LHCN-M2 (cell line): ENCODE results near the gene TEAD1. TPM values are rescaled to one million over a fixed set of nuclear protein-coding genes. Genes with fewer than 3 reads are reported as not detected.

ENCODE experiments used
- DNase-seq: peaks from one replicate; pipeline ENCODE4 v3.0.0-alpha.2; 2012; ENCODE audit warnings: low read depth
- polyA plus RNA-seq: library from polyadenylated mRNA; unstranded; fragments of >200 nt; gene quantifications from one replicate; pipeline ENCODE4 v1.2.1, GENCODE V29; 2012; ENCODE audit warnings: missing spikeins
- total RNA-seq: library from RNA; depleted of rRNA; stranded (reverse); fragments of >200 nt; gene quantifications from 2 replicates; pipeline ENCODE4 v1.2.3, GENCODE V29; 2014; rRNA removed

The TEAD1 gene
- total RNA-seq = 96.7 and 105 TPM in 2 replicates
- polyA plus RNA-seq = 43.8 TPM

DNA sequence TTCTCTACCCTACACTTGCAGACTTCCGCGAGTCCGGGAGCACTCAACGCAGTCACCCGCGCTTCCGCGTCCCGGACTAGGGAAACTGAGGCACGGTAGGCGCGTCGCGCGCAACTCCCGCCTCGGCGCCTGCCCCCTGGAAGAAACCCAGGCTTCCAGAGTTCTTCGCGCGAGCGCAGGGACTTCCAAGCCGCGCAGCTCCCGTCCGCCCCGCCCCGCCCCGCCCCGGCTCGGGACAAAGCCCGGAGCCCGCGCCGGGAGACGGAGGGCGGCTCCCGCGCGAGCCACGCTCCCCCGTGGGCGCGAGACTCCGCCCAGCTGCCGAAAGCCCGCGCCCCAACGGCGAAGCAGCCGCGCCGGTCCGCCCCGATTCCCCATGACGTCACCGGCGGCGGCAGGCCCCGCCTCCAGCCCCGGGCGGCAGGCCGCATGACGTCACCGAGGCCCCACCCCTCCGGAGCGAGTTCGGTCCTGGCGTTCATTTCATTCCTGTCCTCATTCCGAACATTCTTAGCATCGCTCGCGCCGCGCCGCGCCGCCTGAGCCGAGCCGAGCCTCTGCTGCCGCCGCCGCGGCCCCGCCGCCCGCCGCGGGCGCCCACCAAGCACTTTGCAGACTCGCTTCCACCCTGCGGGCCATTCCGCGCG, at the start of gene TEAD1:
Gene TEAD1 (plus strand): TSS at position 498 of the 647 bp plus-strand sequence.
- DNase-seq = peak; percentile 94

DNA sequence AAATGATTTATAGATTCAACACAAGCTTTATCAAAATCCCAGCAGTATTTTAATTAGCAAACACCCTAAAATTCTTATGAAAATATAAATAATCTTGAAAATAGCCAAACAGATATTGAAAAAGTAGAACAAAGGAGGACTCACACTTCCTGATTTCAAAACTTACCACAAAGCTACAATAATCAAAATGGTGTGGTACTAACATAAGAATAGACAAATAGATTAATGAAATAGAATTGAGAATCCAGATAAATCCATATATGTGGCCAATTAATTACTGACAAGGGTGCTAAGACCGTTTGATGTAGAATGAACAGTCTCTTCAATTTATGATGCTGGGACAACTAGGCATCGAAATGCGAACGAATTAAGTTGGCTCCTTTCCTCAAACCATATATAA, 49.6 kb upstream of the TEAD1 start:
- DNase-seq = no peak

DNA sequence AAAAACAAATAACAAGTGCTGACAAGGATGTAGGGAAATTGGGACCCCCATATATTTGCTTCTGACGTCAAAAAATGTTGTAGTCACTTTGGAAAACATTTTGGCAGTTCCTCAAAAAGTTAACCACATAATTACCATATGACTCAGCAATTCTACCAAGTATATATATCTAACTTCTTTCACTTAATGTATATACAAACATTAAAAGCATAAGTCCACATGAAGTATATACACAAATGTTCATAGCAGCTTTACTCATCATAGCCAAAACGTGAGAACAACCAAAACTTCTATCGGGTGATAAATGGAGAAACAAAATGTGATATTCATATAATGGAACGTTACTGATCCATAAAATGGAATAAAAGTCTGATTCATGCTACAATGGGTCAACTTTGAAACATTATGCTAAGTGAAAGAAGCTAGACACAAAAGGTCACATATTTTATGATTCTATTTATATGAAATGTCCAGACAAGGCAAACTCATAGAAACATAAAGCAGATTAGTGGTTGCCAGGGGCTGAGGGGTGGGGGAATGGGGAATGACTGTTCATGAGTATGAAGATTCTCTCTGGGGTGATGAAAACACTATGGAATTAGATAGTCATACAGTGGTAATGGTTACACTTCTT, 48.7 kb upstream of the TEAD1 start:
- DNase-seq = peak; percentile 77

DNA sequence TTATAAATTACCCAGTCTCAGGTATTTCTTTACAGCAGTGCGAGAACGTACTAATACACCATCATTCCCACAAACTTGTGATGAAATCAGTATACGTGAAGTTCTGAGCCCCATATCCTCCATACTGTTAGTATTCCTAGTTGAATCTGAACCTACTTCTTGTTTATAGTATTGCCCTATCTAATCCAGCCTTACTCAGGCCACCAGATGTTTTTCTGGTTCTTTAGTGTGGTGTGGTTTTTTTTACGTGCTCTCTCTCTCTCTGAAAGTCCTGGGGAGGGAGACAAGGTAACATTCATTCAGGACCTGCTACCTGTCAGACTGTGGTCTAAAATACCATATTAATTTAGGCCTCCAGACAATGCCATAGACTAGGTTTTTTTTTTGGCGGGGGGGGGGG, 47.6 kb upstream of the TEAD1 start:
- no peak for DNase-seq

DNA sequence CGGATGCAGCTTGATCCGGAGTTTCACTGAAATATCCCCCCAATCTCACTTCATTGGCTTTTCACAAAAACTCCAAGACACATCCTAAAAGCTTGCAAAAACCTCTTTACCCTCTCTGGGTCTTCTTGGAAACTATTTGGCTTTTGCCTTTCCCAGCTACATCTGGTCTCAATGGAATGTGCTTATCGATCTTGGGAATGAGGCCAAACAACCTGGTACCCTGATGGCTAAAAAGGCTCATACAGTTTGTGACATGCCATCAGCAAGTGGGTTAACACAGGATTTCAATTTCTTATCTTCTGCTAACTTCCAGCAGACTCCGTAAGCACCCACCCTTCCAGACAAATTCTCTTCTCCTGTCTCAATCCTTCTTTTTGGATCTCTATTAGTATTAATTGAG, 45.9 kb upstream of the TEAD1 start:
- DNase-seq = no peak

DNA sequence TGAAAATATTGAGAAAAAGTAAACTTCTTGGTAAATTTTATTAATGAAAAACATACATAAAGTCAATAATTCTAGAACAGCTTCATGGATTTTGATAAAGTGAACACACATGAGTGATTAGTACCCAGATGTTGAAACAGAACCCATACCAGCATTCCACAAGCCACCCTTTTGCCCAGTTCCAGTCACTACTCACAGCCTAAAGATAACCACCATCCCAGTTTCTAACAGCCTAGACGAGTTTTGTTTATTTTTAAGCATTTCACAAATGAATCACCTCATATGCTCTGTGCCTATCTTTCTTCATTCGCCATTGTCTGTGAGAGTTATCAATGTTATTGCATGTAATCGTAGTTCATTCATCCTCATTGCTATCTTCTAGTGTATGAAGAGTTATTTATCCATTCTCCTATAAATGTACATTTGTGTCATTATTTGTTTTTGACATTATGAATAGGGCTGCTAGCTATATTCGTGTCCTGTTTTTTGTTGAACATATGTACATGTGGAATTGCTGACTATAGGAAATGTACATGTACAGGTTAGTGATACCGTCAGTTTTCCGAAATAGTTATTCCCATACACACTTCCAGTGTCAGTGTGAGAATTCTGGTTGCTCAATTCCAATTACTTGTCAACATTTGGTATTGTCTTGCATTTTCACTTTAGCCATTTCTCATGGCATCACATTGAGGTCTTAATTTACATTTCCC, 44.5 kb upstream of the TEAD1 start:
- DNase-seq = peak; percentile 64

DNA sequence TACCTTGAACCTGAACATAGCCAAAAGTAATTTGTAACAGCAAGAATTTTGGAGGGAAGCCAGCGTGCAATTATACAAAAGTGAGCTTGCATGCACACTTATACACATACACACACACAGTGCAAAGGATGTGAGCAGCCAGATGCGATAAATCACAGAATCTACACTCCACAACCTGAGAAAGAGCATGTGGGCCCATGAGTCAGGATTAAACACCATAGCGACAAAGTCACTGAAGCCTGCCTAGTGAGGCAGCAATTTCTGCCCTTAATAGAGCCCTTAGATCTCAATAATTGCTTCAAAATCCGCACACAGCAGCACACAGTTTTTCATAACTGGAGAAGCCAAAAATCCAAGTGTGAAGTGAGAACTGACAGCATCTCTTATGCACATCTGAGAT, 42.6 kb upstream of the TEAD1 start:
- no peak for DNase-seq

DNA sequence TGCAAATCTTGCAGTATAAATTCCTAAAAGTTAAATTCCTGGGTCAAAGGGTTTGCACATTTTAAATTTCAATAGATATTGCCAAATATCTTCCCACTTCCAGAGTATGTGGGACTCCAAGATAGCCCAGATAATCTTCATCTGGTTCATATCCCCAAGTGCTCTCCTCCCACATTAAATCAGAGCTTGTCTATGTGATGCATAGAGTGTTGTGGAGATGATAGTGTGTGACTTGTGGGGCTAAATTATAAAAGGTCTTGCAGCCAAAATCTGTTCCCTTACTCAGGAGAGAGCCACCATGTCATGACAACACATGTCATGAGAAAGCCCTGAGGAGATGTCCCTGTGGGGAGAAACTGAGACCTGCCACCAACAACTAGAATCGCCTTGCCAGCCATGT, 39.9 kb upstream of the TEAD1 start:
- DNase-seq = no peak

DNA sequence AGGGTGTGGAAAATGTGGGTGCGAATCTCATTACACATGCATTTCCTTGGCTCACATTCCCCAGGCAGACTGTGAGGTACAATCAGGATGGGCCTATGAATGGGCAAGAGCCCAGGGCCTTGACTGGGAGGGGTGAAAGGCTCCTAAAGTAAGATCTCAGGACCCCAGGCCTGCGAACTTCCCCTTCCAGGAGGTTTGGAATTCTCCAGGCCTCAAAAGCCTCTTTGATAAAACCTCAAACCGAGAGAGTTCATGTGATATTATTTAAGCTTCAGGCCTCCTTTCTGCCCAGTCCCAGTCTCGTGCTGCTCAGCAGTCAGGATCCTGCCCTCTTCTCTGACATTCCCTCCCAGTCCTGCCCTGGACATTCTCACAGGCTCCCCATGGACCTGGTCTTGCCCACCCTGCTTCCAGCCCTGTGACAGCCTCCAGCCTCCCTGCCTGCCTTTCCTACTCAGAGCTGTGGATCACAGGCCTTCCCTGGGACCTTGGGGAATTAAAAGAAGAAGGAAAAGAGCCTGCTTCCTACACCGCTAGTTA, 37.3 kb upstream of the TEAD1 start:
- DNase-seq = no peak

DNA sequence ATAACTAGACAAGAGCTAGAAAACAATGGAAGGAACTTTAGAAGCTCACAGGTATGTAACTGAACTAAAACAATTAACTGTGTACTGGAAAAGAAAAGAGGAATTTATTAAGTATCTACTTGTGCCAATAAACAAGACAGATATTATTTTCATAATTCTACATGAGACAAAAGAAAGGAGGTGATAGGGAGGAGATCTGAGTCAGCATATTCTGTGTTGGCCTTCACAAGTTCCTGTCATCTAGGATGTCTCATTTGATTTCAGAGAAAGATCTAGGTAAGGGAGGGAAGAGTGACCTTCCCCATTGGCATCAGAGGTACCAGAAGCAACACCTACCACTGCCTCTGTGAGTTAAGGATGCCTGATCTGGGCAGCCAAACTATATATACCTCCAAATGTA, 34.8 kb upstream of the TEAD1 start:
- DNase-seq = no peak

DNA sequence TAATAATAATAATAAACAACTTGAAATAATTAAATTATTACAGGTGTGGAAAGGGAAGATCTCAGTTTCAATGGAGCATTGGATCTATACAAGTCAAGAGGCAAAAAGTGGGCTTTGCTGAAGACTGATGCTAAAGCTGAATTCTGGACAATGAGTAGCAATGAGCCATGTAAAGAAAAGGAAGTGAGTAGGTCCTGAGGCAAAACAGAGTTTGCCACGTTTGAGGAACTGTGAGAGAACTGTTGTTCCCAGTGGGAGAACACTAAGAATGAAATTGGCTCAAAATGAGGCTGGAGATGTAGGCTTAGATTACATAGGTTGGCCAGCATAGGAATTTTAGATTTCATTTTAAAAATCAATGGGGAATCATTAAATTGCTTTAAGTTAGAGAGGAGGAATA, 33.9 kb upstream of the TEAD1 start:
- DNase-seq = no peak

DNA sequence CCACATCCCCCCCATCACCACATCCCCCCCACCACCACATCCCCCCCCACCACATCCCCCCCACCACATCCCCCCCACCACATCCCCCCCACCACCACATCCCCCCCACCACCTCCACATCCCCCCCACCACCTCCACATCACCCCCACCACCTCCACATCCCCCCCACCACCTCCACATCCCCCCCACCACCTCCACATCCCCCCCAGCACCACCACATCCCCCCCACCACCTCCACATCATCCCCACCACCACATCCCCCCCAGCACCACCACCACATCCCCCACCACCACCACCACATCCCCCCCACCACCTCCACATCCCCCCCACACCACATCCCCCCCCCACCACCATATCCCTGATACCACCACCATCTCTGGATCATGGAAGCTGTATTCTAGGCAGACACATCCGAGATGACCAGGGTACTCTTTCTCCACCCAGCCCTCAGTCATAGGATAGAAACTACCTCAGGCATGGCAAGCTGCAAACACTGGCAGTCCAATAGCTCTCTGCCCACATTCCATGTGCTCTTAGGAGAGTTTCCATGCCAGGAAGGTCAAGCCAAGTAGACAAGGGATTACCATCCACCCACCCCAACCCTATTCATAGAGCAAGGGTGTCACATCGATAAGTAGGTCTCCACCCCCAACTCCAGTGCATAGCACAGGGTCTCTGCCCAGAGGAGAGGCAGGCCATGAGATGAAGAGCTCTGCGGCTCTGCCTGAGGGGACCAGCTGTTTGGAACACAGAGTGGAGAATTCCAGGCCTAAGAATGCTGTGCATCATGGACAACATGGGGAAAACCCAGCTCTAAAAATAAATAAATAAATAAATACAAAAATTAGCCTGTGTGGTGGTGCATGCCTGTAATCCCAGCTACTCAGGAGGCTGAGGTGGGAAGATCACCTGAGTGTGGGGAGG, 33.0 kb upstream of the TEAD1 start:
- DNase-seq = no peak

DNA sequence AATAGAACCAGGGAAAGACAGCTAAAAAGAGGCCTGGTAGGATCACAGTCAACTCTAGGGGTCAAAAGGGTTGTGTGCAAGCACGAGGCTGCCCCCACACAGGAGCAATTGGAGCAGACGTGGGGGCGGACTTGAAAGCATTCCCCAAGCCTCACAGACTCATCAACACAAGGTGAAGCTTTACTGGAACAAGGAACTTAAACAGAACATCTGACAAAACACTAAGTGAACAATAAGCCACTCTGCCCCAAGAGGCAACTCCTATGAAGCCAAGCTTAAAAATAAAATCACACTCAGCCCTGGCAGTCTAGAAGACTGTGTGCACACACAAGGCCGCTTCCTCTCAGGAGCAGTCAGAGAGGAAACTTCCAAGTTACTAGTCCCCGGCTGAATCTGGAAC, 32.2 kb upstream of the TEAD1 start:
- DNase-seq = peak; percentile 14

DNA sequence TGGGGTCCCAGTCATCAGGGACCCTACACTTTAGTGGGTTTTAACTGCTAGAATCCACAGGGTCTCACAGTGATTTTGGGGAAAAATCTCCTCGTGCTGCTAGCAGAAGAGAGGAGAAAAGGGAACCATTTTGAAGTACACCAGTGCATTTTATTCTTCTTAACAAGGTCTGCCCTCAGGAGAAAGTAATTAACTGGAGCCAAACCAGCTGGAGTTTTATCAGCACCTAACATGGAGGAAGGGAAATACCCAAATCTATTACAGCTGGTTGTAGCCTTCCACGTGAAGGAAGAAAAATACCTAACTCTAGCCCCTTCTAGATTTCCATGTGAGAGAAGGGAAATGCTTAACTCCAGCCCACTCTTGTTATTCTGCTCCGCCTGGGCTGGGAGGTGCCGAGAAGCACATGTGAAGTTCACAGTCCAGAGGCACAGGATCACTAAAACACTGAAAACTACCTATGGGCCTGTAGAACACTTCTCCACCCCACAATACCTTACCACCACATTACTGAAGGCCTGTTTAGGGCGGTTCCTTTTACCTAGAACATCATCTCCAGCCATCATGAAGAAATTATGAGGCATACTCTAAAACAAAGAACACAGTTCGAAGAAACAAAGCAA, 31.3 kb upstream of the TEAD1 start:
- no peak for DNase-seq

DNA sequence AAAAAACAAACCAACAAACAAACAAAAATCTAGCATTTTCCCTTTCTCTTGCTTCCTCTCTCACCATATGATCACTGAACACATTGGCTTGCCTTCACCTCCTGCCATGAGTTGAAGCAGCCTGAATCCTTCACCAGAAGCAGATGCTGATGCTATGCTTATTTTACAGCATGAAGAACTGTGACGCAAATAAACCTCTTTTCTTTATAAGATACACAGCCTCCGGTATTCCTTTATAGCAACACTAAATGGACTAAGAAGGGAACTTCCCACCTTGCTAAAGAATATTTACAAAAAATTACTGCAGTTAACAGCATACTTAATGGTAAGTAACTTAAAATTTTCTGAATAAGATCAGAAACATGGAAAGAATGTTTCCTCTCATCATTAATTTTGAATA, 27.7 kb upstream of the TEAD1 start:
- DNase-seq = no peak

DNA sequence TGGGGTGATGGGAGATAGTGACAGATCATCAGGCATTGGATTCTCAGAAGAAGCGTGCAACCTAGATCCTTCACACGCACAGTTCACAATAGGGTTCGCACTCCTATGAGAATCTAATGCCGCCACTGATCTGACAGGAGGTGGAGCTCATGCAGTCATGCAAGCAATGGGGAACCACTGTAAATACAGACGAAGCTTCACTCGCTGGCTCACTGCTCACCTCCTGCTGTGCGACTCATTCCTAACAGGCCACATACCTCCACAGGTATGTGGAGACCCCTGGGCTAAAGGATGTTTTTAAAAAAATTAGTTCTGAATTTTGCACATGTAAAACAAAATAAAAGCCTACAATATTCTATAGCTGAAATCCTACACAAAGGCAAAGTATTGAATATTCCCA, 20.5 kb upstream of the TEAD1 start:
- no peak for DNase-seq

DNA sequence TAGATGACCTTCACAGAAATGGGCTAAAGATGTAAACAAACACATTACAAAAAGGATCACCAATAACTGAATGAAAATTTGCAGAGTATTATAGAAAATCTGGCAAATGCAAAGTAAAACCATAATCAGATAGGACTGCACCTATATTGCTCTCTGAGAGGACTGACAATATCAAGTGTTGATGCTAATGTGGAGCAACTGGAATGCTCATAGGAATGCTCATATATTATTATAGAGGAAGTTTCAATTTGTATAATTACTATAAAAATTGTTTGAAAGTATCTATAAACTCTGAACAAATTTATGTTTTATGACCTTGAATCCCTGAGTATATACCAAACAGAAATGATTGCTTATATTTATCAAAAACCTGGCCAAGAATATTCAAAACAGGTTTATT, 18.4 kb upstream of the TEAD1 start:
- no peak for DNase-seq

DNA sequence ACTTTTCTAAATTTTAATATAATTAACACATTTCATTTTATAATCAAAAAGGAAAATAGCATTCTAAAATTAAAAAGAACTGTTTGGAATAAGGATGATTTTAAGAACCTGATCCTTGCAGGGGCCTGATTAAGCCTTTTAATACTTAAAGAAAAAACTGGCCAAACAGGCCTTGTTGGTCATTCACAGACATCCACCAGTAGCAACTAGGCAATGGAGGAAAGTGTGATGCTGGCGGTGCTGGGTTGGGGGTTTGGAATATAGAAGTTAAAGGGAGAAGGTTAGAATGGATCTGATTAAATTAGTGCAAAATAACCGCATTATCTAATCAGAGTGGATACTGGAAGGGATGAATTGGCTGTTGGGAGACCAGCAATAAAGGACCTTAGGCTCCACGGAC, 16.9 kb upstream of the TEAD1 start:
- DNase-seq = no peak

DNA sequence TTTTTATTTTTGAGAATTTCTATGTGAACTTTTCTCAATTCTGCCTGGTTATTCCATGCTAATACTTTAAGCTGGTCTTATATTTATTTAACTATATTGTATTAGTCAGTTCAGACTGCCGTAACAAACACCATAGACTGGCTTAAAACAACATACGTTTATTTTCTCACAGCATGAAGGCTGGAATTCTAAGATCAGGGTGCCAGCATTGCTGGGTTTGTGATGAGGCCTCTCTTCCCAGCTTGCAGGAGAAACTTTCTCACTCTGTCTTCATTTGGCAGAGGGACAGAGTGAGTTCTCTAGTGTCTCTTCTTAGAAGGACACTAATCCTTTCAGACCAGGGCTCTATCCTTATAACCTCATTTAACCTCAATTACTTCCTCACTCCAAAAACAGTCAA, 16.2 kb upstream of the TEAD1 start:
- DNase-seq = no peak

DNA sequence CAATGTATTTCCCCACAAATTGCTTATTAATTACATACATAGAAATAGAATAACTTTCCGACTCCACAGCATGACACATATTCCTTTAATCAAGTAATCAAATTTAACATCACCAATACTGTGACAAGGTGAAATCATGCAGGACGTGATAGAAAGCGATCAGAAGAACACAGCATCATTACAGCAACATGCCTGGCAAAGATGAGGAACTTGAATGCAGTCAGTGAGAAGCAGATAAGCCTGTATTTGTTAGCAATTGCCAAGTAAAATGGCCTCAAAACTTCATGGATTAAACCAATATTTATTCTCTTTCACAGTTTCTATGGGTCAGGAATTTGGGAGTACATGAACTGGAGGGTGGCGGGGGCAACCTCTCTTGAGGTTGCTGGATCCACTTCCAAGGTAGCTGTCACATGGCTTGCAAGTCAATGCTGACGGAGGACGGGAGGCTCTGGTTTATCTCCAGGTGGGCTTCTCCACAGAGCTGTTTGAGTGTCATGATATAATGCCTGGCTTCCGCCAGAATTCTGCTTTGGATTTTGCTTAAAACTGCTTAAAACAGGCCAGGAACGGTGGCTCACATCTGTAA, 12.0 kb upstream of the TEAD1 start:
- DNase-seq = no peak

DNA sequence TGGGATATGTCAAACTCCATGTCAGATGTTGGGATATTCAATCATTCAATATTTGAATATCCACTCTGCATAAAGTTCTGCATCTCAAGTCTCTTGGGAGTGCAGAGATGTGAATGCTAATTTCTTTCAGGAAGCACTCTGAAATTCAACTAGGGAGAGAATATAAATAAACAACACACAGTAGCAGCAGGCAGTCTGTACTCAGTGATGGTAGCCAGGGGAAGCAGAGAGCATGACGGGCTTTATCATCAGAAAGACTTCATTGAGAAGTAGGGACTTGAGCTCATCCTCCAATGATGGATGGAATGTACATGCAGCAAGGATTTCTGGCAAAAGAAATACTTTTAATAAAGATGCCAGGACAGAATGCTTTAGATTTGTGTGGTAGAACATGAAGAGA, 9.8 kb upstream of the TEAD1 start:
- no peak for DNase-seq
